ENCODE measurements around the gene LAS1L.

The LAS1L gene

DNA sequence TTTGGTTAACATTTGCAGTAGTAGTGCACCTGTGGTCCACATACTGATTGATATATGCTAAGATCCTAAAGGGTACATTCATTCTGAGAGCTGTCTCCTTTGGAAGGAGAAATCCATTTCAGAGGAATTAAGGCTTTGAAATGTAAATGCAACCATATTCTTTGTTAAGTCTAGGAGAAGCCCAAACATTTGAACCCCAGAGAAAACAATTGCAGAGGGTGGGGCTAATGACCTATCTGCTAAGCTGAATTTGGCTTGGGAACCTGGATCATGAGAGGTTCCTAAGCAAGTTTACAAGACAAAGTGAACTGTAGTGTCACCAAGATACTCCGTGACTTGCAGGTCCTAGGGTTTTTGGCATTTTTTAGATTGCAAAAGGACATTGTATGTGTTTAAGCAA, 41.2 kb downstream of the LAS1L start:
- ChIA-PET CTCF (interaction anchor here (0.6 to 1.3 kb wide), 2 partner anchors 36 to 400 kb away, joined by 4 to 9 read pairs; no protein-coding TSS in a partner anchor), POLR2A (no interaction called here)
- H3K4me3 ChIP-seq (ENCODE audit: low read depth, low read length), result no peak overlapping the region
- no peak overlapping the region for H3K27ac ChIP-seq (ENCODE audit: extremely low read depth, low read depth, low read length)
- no peaks in the 10 kb centered on the region for H3K4me1 ChIP-seq (ENCODE audit: control insufficient read depth, insufficient read depth, low read length)
- no peak for TF ChIP-seq ZNF621 (tag by site-specific recombination; IDR thresholded peaks at IDR 0.05)
- no peak for TF ChIP-seq GLI4 (tag by site-specific recombination; IDR thresholded peaks at IDR 0.05)
- H3K36me3 ChIP-seq (ENCODE audit: control insufficient read depth in 2 of 2, insufficient read depth in 1 of 2, low read length in 2 of 2), result no peaks in the 10 kb centered on the region; a peak in 1 of 3 replicates
- no peaks in the 10 kb centered on the region for H3K9me3 ChIP-seq (ENCODE audit: control insufficient read depth, insufficient read depth, low read depth, low read length)

DNA sequence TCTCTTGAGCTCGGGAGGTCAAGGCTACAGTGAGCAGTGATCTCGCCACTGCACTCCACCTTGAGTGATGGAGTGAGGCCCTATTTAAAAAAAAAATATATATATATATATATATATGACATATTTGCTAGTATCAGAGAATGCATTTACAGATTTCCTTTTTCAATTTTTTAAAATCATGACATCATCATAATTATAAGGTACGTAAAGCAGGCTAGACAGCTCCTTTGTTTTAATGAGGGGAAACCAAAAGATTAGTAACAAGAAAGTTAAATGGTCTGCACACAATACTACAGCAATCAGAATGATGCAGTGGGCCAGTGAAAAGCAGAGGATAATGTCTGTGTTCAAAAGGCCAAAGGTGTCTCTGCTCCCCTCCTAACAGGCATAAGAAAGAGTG, 43.0 kb downstream of the LAS1L start:
- no peaks in the 10 kb centered on the region for H3K9me3 ChIP-seq (ENCODE audit: control insufficient read depth, insufficient read depth, low read depth, low read length)
- H3K27ac ChIP-seq (ENCODE audit: extremely low read depth, low read depth, low read length), result no peak overlapping the region
- no peak for TF ChIP-seq ZIC2 (tag by site-specific recombination; IDR thresholded peaks at IDR 0.05)
- TF ChIP-seq, protein P1, sequence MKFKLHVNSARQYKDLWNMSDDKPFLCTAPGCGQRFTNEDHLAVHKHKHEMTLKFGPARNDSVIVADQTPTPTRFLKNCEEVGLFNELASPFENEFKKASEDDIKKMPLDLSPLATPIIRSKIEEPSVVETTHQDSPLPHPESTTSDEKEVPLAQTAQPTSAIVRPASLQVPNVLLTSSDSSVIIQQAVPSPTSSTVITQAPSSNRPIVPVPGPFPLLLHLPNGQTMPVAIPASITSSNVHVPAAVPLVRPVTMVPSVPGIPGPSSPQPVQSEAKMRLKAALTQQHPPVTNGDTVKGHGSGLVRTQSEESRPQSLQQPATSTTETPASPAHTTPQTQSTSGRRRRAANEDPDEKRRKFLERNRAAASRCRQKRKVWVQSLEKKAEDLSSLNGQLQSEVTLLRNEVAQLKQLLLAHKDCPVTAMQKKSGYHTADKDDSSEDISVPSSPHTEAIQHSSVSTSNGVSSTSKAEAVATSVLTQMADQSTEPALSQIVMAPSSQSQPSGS (tag by site-specific recombination; IDR thresholded peaks at IDR 0.05; ENCODE audit: low read depth), result peak; percentile 50
- H3K4me3 ChIP-seq (ENCODE audit: low read depth, low read length), result no peak overlapping the region
- CTCF ChIA-PET, result interaction anchor here (0.9 kb wide), 1 partner anchor 39 kb away, joined by 3 read pairs; no protein-coding TSS in a partner anchor
- no peaks in the 10 kb centered on the region; a peak in 1 of 3 replicates for H3K36me3 ChIP-seq (ENCODE audit: control insufficient read depth in 2 of 2, insufficient read depth in 1 of 2, low read length in 2 of 2)
- no peaks in the 10 kb centered on the region for H3K4me1 ChIP-seq (ENCODE audit: control insufficient read depth, insufficient read depth, low read length)
- POLR2A ChIA-PET, result no interaction called here

DNA sequence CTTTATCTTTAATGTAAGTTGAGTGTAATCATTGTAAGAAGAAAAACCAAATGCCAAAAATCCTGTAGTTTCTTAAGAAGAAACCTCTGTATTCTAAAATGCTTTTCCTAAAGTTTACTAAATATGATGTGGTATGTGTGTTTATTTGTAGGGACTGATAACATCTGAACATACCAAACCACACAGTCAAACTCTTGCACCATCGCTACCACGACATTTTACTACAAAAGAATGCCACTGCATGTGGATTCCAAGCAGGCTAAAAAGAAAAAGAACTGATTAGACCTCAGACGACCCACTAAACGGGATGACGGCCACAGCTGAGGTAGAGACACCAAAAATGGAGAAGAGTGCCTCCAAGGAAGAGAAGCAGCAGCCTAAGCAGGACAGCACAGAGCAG, 46.1 kb downstream of the LAS1L start:
- Histone ChIP-seq H3K27ac (ENCODE audit: extremely low read depth, low read depth, low read length) (no peak overlapping the region), H3K9me3 (ENCODE audit: control insufficient read depth, insufficient read depth, low read depth, low read length) (no peaks in the 10 kb centered on the region), H3K4me3 (ENCODE audit: low read depth, low read length) (no peak overlapping the region), H3K36me3 (ENCODE audit: control insufficient read depth in 2 of 2, insufficient read depth in 1 of 2, low read length in 2 of 2) (no peaks in the 10 kb centered on the region; a peak in 1 of 3 replicates), H3K4me1 (ENCODE audit: control insufficient read depth, insufficient read depth, low read length) (no peaks in the 10 kb centered on the region)
- ChIA-PET POLR2A (no interaction called here), CTCF (no interaction called here)
- TF ChIP-seq ZNF175 (tag by site-specific recombination; IDR thresholded peaks at IDR 0.05) (no peak), ZBTB8A (tag by site-specific recombination; IDR thresholded peaks at IDR 0.05) (no peak), ZBTB20 (tag by site-specific recombination; IDR thresholded peaks at IDR 0.05) (no peak), ZNF302 (tag by site-specific recombination; IDR thresholded peaks at IDR 0.05; ENCODE audit: low read depth) (no peak), ZFP41 (tag by site-specific recombination; IDR thresholded peaks at IDR 0.05; ENCODE audit: borderline replicate concordance) (no peak), ZNF701 (tag by site-specific recombination; IDR thresholded peaks at IDR 0.05) (no peak), ZSCAN16 (tag by site-specific recombination; IDR thresholded peaks at IDR 0.05) (no peak)

DNA sequence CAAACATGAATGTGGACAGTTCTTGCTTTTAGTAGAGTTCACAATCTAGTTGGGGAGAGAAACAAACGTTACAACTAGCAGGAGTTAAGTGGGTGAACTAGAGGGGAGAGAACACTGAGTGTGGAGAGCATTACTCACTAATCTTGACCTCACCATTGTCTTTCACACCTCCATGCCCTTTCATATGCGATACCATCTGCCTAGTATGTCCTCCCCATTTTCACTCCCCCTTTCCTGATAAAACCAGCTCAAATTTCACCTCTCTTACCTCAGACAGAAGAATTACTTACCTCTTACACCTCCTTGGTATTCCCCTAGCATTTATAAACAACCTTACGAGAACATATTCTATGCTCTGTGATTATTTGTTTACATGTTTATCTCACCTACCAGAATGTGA, 53.6 kb downstream of the LAS1L start:
- TF ChIP-seq WT1 (tag by site-specific recombination; IDR thresholded peaks at IDR 0.05) (peak; percentile 79), ZNF416 (tag by site-specific recombination; IDR thresholded peaks at IDR 0.05) (no peak), SCRT2 (tag by site-specific recombination; IDR thresholded peaks at IDR 0.05) (no peak), EGR2 (tag by site-specific recombination; IDR thresholded peaks at IDR 0.05; ENCODE audit: low read depth) (peak; percentile 33; the same call in 1 of the 2 replicates)
- TF ChIP-seq, protein P2, sequence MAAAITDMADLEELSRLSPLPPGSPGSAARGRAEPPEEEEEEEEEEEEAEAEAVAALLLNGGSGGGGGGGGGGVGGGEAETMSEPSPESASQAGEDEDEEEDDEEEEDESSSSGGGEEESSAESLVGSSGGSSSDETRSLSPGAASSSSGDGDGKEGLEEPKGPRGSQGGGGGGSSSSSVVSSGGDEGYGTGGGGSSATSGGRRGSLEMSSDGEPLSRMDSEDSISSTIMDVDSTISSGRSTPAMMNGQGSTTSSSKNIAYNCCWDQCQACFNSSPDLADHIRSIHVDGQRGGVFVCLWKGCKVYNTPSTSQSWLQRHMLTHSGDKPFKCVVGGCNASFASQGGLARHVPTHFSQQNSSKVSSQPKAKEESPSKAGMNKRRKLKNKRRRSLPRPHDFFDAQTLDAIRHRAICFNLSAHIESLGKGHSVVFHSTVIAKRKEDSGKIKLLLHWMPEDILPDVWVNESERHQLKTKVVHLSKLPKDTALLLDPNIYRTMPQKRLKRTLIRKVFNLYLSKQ (tag by site-specific recombination; IDR thresholded peaks at IDR 0.05; ENCODE audit: borderline replicate concordance), result no peak
- TF ChIP-seq, protein P3, sequence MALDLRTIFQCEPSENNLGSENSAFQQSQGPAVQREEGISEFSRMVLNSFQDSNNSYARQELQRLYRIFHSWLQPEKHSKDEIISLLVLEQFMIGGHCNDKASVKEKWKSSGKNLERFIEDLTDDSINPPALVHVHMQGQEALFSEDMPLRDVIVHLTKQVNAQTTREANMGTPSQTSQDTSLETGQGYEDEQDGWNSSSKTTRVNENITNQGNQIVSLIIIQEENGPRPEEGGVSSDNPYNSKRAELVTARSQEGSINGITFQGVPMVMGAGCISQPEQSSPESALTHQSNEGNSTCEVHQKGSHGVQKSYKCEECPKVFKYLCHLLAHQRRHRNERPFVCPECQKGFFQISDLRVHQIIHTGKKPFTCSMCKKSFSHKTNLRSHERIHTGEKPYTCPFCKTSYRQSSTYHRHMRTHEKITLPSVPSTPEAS (tag by site-specific recombination; IDR thresholded peaks at IDR 0.05), result no peak
- TF ChIP-seq, protein P4, sequence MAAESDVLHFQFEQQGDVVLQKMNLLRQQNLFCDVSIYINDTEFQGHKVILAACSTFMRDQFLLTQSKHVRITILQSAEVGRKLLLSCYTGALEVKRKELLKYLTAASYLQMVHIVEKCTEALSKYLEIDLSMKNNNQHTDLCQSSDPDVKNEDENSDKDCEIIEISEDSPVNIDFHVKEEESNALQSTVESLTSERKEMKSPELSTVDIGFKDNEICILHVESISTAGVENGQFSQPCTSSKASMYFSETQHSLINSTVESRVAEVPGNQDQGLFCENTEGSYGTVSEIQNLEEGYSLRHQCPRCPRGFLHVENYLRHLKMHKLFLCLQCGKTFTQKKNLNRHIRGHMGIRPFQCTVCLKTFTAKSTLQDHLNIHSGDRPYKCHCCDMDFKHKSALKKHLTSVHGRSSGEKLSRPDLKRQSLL (tag by site-specific recombination; IDR thresholded peaks at IDR 0.05), result no peak
- Histone ChIP-seq H3K4me1 (ENCODE audit: control insufficient read depth, insufficient read depth, low read length) (peaks cover 3% of the 10 kb centered on the region; the same call in 1 of the 2 replicates), H3K4me3 (ENCODE audit: low read depth, low read length) (no peak overlapping the region), H3K9me3 (ENCODE audit: control insufficient read depth, insufficient read depth, low read depth, low read length) (no peaks in the 10 kb centered on the region; the same call in 1 of the 2 replicates), H3K27ac (ENCODE audit: extremely low read depth, low read depth, low read length) (no peak overlapping the region), H3K36me3 (ENCODE audit: control insufficient read depth in 2 of 2, insufficient read depth in 1 of 2, low read length in 2 of 2) (no peaks in the 10 kb centered on the region)
- ChIA-PET CTCF (interaction anchor here (1.1 kb wide), 1 partner anchor 48 kb away, joined by 3 read pairs; no protein-coding TSS in a partner anchor), POLR2A (interaction anchor here (1.4 kb wide), 1 partner anchor 18 kb away, joined by 3 read pairs; no protein-coding TSS in a partner anchor)

Data from HEK293 (cell line).